ENCODE data around the gene ITLN2. TPM values are rescaled to one million over a fixed set of nuclear protein-coding genes. Genes with fewer than 3 reads are reported as not detected.

ITLN2 gene
- total RNA-seq, 1 experiment from 2014 or later: 0.20 TPM

DNA sequence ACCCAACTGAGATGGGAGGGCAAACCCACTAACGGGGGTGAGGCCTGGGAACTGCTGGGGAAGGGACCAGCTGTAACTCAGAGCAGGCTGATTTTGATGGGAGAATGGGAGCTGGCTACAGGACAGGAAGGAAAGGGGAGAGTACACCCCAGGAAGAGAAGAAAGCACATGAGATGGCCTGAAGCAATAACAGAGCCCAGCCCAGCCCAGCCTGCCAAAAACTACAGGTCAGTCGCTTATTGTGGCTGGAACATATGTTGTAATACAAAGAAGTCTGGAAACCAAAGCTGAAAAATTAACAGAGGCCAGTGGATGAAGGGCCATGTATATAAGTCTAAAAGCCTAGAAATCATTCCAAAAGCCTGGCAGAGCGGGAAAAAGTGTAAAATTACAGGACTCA lies 1.6 kb downstream of the ITLN2 start:
- H3K4me3 ChIP-seq (replicated peaks in 1 of 2; ENCODE audit: low read depth in 1 of 2, low read length in 2 of 2): no peak overlapping the region
- no peaks in the 10 kb centered on the region for H3K9me2 ChIP-seq (ENCODE audit: insufficient read depth)
- H2AFZ ChIP-seq (ENCODE audit: low read depth, low read length, poor library complexity, severe bottlenecking): no peak overlapping the region
- RAD21 ChIA-PET (ENCODE audit: low non-redundant PET in 1 of 2, low total read pairs in 2 of 2, uncharacterized antibody in 2 of 2, unreplicated experiment in 2 of 2): interaction anchor here in 1 of 2 experiments (1.6 kb wide), 1 partner anchor 525 kb away, joined by 3 read pairs; no protein-coding TSS in a partner anchor
- no peak for DNase-seq (ENCODE audit: low read depth, low spot score)
- no peaks in the 10 kb centered on the region for H3K36me3 ChIP-seq (ENCODE audit: control insufficient read depth in 1 of 2, insufficient read depth in 2 of 2, low read length in 2 of 2)
- TF ChIP-seq, protein P1, sequence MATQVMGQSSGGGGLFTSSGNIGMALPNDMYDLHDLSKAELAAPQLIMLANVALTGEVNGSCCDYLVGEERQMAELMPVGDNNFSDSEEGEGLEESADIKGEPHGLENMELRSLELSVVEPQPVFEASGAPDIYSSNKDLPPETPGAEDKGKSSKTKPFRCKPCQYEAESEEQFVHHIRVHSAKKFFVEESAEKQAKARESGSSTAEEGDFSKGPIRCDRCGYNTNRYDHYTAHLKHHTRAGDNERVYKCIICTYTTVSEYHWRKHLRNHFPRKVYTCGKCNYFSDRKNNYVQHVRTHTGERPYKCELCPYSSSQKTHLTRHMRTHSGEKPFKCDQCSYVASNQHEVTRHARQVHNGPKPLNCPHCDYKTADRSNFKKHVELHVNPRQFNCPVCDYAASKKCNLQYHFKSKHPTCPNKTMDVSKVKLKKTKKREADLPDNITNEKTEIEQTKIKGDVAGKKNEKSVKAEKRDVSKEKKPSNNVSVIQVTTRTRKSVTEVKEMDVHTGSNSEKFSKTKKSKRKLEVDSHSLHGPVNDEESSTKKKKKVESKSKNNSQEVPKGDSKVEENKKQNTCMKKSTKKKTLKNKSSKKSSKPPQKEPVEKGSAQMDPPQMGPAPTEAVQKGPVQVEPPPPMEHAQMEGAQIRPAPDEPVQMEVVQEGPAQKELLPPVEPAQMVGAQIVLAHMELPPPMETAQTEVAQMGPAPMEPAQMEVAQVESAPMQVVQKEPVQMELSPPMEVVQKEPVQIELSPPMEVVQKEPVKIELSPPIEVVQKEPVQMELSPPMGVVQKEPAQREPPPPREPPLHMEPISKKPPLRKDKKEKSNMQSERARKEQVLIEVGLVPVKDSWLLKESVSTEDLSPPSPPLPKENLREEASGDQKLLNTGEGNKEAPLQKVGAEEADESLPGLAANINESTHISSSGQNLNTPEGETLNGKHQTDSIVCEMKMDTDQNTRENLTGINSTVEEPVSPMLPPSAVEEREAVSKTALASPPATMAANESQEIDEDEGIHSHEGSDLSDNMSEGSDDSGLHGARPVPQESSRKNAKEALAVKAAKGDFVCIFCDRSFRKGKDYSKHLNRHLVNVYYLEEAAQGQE (IDR thresholded peaks at IDR 0.05; ENCODE audit: low read depth): no peak
- TF ChIP-seq ELF1 (IDR thresholded peaks at IDR 0.05; ENCODE audit: borderline replicate concordance, low read depth): no peak
- TF ChIP-seq, protein P2, sequence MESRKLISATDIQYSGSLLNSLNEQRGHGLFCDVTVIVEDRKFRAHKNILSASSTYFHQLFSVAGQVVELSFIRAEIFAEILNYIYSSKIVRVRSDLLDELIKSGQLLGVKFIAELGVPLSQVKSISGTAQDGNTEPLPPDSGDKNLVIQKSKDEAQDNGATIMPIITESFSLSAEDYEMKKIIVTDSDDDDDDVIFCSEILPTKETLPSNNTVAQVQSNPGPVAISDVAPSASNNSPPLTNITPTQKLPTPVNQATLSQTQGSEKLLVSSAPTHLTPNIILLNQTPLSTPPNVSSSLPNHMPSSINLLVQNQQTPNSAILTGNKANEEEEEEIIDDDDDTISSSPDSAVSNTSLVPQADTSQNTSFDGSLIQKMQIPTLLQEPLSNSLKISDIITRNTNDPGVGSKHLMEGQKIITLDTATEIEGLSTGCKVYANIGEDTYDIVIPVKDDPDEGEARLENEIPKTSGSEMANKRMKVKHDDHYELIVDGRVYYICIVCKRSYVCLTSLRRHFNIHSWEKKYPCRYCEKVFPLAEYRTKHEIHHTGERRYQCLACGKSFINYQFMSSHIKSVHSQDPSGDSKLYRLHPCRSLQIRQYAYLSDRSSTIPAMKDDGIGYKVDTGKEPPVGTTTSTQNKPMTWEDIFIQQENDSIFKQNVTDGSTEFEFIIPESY (IDR thresholded peaks at IDR 0.05; ENCODE audit: extremely low read depth, insufficient replicate concordance, low read length): no peak
- no peak for TF ChIP-seq FOSL1 (IDR thresholded peaks at IDR 0.05; ENCODE audit: low read depth)
- TF ChIP-seq POLR2A (IDR thresholded peaks at IDR 0.05; ENCODE audit: borderline replicate concordance, extremely low read depth, insufficient read depth, insufficient read length): no peak
- TF ChIP-seq JUND (IDR thresholded peaks at IDR 0.05): no peak
- TF ChIP-seq, protein P3, sequence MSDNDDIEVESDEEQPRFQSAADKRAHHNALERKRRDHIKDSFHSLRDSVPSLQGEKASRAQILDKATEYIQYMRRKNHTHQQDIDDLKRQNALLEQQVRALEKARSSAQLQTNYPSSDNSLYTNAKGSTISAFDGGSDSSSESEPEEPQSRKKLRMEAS (IDR thresholded peaks at IDR 0.05): no peak
- TF ChIP-seq SIN3A (IDR thresholded peaks at IDR 0.05; ENCODE audit: low read depth): no peak
- TF ChIP-seq SP1 (IDR thresholded peaks at IDR 0.05; ENCODE audit: low read depth): no peak
- no peak for TF ChIP-seq ZNF274 (IDR thresholded peaks at IDR 0.05; ENCODE audit: low read depth, low read length)
- no peak for TF ChIP-seq EZH2phosphoT487 (IDR thresholded peaks at IDR 0.05; ENCODE audit: borderline replicate concordance)
- TF ChIP-seq RAD21 (IDR thresholded peaks at IDR 0.05; ENCODE audit: low read depth): no peak
- TF ChIP-seq CBX3 (IDR thresholded peaks at IDR 0.05; ENCODE audit: low read depth): no peak
- TF ChIP-seq EGR1 (IDR thresholded peaks at IDR 0.05; ENCODE audit: low read depth): no peak
- TF ChIP-seq TCF7L2 (IDR thresholded peaks at IDR 0.05; ENCODE audit: borderline replicate concordance, extremely low read depth, insufficient read depth, insufficient read length): no peak
- TF ChIP-seq POLR2AphosphoS5 (IDR thresholded peaks at IDR 0.05; ENCODE audit: low read depth, low read length): no peak
- TF ChIP-seq EZH2 (IDR thresholded peaks at IDR 0.05): no peak
- H4K20me1 ChIP-seq (ENCODE audit: insufficient read depth): no peaks in the 10 kb centered on the region
- BruUV-seq (replicated peaks): no TSS peak
- H3K4me1 ChIP-seq (ENCODE audit: control insufficient read depth in 1 of 2, insufficient read depth in 2 of 2, low read length in 2 of 2): peaks cover 0 to 8% of the 10 kb centered on the region in 2 experiments; a peak in 2 of 4 replicates
- H3K9ac ChIP-seq (ENCODE audit: low read length): no peak overlapping the region
- H3K27ac ChIP-seq (ENCODE audit: low read depth, low read length): no peak overlapping the region
- CTCF ChIA-PET: interaction anchor here (1.3 to 4.7 kb wide), 8 partner anchors 116 to 278 kb away, joined by 3 to 46 read pairs (median 12); no protein-coding TSS in a partner anchor
- no peak for ATAC-seq
- H3K27me3 ChIP-seq (ENCODE audit: insufficient read depth, low read length): no peaks in the 10 kb centered on the region
- no peak overlapping the region for H3K4me2 ChIP-seq (ENCODE audit: low read length)
- POLR2A ChIA-PET: no interaction called here
- H3K79me2 ChIP-seq (ENCODE audit: insufficient read depth, low read length): no peaks in the 10 kb centered on the region
- intact Hi-C loops (cut with micrococcal nuclease): loop anchor here (5.0 kb wide), 2 partner anchors 176 to 526 kb away; no protein-coding TSS in a partner anchor
- no peaks in the 10 kb centered on the region for H3K9me3 ChIP-seq (ENCODE audit: control insufficient read depth in 1 of 2, insufficient read depth in 1 of 2, low read depth in 1 of 2, low read length in 2 of 2)

All from HCT116 (cell line).